Measurements from ENCODE around the gene TTYH2.
A peak's percentile ranks its signal among the peaks of the same experiment; 100 is the strongest.
"Not testable (repeated sequence)": the region's sequence is repeated elsewhere in the genome, so short reads cannot be mapped to it uniquely, and the experiment has no call there.

Gene TTYH2, protein sequence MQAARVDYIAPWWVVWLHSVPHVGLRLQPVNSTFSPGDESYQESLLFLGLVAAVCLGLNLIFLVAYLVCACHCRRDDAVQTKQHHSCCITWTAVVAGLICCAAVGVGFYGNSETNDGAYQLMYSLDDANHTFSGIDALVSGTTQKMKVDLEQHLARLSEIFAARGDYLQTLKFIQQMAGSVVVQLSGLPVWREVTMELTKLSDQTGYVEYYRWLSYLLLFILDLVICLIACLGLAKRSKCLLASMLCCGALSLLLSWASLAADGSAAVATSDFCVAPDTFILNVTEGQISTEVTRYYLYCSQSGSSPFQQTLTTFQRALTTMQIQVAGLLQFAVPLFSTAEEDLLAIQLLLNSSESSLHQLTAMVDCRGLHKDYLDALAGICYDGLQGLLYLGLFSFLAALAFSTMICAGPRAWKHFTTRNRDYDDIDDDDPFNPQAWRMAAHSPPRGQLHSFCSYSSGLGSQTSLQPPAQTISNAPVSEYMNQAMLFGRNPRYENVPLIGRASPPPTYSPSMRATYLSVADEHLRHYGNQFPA

DNA sequence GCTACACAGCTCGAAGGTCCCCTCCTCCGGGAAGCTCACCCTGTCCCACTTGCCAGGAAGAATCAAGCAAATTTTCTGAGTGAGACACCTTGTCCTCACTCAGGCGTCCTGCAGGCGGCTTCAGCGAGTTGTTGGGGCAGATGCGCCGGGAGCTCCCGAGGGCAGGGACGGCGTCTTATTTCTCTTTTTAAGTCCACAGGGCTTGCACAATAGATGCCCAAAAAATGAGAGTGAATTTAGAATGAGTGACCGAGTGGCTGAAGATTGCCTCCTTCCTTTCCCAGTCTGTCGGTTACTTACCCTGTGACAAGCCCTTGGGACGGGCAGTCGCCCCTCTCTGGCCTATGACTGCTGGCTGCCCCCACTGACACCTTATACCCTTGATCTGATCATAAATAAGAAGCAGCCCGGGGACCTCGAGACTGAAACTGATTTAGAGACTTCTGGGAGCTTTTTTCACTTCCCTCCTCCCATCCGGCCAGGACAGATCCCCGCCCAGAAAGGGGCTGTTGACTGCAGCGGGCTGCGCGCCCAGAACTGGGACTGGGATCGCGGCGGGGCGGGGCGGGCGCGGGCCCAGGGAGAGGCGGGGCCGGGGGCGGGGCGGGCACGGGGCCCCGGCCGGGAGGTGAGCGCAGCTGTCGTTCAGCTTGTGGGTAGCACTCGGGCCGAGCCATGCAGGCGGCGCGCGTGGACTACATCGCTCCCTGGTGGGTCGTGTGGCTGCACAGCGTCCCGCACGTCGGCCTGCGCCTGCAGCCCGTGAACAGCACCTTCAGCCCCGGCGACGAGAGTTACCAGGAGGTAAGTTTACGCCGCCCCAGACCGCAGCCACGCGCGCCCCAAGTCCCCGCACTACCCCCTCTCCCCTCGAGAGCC lies at the start of gene TTYH2:
Gene TTYH2 (plus strand): TSS at position 659 of the 879 bp plus-strand sequence. CDS start 17 bp downstream, at position 676.
- DNase-seq: peak; percentile 82

DNA sequence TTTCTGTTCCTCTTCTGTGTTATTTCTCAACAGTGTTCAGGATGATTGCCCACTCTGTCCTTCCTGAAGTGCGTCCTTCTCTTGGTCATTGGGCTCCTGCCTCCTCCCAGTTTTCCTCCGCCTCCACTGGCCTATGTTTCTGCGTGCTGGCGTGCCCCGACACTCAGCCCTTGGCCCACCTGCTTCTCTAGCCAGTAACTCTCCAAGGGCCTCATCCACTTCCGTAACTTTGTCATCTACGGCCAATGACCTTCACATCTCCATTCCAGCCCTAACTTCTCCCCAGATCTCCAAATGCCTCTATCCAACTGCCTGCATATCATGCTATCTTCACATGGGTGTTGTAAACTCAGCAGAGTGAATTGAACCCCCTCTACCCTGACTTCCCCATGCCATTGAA lies 49.5 kb upstream of the TTYH2 start:
- DNase-seq: no peak

DNA sequence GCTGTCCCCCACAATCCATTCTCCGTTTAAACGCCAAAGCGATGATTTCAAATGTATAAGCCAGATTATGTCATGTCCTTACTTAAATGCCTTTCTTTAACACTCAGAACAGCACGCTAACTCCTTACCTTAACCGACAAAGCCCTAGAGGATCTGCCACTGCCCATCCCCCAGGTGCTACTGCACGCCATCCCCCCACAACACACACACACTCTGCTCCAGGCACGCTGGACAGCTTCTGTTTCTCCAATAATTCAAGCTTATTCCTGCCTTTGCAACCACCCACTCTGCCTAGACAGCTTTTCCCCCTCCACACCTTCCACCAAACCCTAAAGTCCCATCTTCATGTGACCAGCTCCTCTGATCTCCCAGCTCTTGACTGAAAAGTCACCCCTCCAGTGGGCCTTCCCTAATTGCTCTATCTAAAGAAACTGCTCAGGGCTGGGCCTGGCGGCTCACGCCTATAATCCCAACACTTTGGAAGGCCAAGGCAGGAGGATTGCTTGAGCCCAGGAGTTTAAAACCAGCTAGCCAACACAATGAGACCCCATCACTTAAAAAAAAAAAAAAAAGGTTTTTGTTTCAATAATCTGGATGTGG lies 48.8 kb upstream of the TTYH2 start:
- no peak for DNase-seq

DNA sequence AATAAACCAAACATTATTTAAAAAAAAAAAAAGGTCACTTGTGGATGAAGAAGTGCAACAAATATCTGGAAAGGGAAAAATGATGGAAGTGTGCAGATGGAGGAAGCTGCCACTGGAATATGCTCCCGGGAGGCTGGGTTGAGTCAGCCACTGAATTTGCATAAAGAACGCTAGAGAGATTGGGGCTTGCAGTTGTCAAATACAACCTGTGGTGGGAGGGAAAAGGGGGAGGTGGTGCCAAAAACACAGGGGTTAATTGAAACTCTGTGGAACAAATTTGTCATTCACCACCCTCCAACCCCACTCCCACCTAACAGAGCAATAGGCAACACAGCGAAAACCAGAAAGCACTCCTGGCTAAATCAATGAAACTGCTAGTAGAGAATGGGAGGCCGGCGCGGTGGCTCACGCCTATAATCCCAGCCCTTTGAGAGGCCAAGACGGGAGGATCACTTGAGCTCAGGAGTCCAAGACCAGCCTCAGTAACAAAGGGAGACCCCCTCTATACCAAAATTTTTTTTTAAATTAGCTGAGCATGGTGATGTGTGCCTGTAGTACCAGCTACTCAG lies 47.5 kb upstream of the TTYH2 start:
- no peak for DNase-seq

DNA sequence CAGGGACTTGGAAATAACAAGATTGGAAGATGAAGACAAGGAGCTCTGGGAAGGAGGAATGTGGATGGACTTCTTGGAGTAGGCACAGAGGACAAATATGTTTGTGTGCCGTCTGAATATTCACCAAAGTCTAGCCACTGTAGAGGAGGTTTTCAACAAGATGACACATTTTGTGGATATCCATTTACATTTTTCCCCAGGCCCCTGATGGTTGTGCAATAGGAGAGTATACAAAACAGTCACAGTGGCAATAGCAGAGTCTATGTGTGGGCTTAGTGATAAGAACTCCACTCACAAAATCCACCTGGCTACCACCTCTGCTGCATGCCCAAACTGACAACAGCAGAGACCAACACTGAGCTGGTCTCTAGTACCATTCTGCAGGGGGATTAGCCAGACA lies 42.4 kb upstream of the TTYH2 start:
- no peak for DNase-seq

DNA sequence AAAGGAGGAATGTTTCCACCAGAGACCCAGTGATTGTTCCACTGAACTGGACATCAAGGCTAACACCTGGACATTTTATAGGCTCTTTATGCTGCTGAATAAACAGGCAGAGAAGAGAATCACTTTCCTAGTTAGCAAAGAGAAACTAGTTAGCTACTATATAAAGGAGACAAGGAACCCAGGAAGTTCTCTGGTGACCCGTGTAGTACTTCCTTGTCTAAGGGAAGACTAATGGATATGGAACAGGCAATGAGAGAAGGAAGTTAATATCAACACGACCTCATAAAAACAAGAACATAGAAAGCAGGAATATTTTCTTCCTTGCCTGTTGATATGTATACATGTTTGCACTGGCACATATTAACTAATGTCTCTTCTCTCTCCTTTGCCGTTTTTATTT lies 40.7 kb upstream of the TTYH2 start:
- DNase-seq: no peak

DNA sequence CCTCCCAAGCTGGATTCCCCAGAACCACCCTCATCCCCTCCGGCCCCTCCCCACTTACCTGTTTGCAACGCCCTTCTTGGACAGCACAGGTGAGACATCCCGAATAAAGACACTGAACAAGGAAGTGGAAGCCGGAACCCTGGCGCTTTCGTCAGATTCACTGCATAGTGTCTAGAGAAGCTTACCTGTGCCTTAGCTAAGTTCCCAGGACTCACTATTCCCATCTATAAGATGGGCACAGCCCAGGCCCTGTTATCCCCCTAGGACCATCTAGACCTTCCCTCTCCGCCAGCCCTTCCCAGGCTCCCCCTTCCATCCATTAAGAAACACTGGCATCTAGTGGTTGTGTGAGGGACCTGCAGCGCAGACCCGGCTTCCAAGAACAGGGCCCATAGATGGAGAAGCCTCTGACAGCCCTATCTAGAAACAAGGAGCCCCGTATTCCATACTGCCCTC lies 36.8 kb upstream of the TTYH2 start:
- DNase-seq: peak; percentile 28

DNA sequence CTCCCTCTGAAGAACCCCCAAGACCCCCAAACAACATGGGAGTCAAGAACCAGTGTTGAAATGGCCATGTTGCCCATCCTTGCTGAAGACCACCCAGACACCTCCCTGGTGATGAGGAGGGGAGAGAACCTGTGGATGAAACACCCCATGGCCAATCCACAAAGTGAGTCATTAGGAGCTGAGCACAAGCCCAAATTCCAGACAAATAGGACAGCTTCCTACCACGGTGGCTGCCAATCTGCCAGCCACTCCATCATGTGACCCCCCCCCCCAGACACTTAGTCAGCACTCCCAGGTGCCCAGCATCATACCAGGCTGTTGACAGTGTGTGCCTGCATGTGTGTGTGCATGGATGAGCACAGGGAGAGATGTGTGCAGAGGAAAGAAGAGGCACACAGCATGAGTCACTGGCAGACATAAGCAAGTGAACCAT lies 36.3 kb upstream of the TTYH2 start:
- DNase-seq: no peak

DNA sequence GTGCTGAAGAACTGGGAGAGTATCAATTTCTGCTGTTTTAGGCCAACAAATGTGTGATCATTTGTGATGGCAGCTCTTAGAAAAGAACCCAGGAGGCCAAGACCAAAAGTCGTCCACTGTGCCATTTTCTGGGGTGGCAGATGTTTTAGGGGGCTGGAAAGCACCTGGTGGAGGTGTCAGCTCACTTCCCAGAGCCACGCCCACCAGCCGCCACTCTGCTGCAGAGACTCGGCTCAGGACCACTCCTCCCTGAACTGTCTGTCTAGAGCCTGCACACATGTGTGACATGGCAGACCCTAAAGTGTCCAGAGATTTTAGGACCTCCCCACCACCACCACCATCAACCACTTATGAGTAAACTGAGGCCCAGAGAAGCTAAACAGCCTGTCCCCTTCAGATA lies 33.8 kb upstream of the TTYH2 start:
- DNase-seq: no peak

DNA sequence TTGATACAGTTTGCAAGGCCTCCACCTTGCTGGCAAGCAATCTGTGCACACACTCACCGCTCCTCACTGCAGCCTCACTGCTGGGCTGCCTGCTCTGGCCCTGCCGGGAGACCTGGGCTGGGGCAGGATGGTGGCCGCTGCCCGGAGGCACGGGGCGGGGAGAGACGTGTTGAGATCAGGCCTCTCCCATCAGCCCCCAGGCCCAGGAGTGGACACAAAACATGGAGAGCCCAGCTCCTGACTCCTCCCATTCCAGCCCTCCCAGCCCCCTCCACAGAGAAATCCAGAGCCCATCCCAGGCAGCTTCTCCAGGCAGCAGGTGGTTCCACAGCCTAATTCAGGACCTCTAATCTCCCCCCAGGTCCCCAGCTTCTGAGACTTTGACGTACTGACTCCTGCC lies 33.0 kb upstream of the TTYH2 start:
- no peak for DNase-seq

DNA sequence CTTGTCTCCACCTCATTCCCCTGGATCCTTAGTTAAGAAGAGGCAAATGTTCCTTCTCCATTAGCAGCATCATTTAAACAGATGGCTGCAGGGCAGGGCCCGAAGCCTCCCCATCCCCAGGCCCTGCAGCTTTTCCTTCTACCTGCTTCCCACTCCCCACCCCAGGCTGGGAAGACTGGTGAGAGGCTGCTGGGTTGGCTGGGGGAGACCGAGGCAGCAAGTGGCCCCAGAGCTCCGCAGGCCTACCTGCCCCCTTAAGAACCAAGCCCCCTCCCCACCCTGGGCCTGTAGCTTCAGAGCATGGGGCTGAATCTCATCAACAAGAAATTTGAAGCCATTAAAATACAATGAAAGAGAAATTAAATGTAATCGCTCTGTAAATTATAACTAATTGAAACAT lies 32.0 kb upstream of the TTYH2 start:
- DNase-seq: no peak

DNA sequence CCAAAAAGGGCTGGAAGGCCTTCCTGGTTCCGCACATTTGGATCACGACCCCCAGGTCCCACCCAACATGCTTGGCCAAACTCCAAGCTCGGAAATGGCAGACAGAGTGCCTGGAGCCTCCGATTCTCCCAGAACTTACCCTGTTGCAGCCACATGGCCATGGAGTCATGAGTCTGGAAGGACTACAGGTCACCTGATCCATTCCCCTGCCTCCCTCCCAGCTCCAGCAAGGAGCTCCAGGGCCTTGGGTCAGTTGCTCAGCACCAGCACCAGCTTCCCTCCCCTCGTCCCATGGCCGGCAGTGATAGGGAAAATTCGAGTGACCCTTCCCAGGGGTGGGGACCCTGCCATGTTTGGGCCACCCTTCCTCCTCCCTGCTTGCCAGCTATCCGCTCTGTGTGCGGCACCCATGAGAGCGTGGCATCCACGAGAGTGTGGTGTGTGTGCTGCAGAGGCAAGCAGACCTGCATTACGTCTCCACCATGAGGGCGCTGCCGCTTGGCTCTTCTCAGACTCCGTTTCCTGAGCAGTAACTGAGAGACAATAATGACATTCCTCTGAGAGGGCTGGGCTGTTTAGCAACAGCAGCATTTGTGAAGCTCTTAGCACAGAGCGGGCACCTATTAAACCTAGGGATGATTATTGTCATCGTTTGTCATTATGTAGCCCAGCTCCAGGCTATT lies 31.2 kb upstream of the TTYH2 start:
- no peak for DNase-seq

DNA sequence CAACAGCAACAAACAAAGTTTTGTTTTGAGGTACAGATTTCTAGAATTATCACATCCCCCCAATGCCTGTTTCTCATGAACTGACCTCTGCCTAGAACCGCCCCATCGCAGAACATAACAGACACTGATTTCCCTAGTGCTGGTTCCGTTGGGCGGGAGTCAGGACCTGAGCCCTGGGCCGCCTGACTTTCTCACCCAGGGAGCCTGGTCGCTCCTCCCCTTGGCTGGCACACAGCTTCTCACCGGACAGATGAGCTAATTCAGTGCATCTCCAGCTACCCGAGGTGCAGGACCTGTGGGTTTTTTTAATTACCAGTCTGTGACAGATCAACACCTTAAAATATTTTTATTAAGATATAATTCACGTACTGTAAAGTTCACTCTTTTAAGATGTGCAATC lies 30.0 kb upstream of the TTYH2 start:
- no peak for DNase-seq

DNA sequence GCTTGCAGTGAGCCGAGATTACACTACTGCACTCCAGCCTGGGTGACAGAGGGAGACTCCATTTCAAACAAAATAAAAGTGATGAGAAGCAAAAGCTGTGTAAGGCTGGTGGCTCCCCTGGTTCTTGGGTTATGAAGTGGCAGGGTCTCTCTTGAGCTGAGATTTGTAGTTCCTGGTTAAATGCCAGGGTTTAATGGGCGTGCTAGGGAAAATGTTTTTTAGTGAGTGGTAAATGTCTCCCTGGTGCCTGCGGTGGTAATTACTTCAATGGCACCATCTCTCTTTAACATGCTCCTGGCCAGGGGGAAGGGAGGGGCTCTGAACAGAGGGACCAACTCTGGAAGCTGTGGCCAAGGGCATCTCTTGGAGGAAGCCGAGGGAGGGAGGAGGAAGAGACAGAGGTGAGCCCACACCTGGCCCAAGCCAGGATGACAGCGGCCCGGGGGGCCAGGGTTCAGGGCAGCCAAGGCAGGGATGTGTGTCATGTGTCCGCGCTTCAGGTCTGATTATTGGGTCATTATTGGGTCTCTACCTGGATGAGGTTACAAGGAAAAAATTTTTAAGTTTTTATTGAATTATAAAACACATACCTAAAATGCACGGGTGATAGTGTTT lies 27.7 kb upstream of the TTYH2 start:
- DNase-seq: no peak

DNA sequence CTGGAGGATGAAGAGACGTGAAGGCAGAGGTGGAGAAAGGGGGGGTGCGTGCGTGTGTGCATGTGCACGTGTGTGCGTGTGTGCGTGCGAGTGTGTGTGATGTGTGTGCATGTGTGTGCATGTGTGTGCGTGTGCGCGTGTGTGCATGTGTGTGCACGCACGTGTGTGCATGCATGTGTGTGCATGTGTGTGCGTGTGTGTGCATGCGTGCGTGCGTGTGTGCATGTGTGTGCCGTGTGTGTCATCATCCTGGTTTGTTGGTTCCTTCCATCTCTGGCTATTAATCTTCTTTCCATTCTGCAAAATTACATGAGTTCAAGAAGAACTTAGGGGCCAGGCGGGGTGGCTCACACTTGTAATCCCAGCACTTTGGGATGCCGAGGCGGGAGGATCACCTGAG lies 26.9 kb upstream of the TTYH2 start:
- no peak for DNase-seq

DNA sequence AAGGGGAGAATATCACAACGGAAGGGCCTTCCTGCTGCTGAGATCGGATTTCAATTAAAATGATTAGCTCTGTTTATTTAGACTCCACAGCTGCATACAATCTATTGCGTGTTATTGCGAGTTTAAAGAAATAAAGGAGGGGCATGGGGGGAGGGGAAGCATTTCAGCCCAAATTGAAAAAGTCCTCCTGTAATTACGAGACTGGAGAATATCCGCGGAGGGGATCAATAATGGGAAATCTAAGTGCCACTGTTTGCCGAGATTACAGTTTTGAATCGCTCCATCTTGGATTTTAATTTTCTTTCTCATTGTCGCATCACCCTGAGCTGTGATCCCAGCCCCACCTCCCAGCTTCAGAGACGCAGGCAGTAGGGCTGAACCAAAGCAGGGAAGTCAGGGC lies 25.6 kb upstream of the TTYH2 start:
- DNase-seq: no peak

DNA sequence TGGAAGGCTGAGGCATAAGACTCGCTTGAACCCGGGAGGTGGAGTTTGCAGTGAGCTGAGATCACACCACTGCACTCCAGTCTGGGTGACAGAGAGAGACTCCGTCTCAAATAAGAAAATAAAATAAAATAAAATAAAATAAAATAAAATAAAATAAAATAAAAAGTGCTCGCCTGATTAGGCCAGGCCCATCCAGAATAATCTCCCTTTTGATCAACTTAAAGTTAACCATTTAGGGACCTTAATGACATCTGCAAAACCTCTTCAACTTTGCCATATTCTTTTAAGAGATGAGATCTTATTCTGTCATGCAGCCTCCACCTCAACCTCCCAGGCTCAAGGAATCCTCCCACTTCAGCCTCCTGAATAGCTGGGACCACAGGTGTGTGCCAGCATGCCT lies 24.7 kb upstream of the TTYH2 start:
- not testable (repeated sequence) for DNase-seq

DNA sequence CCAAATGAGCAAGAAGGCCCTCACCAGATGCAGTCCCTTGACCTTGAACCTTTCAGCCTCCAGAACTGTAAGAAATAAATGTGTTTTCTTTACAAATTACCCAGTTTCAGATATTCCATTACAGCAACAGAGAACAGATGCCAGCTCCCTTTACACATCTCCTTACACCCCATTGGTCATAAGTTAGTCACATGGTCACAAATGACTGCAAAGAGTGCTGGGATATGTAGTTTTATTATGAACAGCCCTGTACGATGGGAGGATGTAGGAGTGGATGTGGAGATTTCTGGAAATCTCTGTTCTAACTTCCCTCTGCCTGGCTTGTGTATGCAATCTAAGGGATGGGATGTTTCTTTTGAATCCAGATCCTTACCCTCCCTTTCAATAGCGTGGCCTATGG lies 23.2 kb upstream of the TTYH2 start:
- peak; percentile 44 for DNase-seq

DNA sequence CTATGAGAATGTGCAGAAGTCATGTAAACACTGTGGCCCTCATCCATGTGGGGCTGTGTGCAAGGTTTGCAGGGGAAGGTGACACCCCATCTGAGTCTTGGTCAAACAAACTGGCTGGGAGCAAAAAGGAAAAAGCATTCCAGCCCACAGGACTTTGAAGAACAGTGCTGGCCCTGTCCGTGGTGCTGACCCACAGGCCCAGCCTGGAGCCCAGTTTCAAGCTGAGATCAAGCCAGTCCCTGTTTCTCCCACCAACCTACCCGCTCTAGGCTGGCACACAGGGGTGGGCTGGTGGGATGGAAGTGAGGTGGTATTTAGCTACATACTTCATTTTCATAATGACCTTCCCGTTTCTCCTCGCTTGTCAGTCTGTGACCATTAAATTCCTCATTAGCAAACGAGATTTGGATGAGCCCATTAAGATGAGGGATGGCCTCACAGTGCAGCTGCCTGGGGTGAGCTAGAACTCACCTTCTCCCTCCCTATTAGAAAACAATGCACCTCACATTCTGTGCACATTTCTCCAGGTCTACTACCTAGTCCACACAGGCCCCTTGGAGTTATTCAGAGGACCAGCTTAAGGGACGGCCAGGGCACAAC lies 22.5 kb upstream of the TTYH2 start:
- DNase-seq: no peak

DNA sequence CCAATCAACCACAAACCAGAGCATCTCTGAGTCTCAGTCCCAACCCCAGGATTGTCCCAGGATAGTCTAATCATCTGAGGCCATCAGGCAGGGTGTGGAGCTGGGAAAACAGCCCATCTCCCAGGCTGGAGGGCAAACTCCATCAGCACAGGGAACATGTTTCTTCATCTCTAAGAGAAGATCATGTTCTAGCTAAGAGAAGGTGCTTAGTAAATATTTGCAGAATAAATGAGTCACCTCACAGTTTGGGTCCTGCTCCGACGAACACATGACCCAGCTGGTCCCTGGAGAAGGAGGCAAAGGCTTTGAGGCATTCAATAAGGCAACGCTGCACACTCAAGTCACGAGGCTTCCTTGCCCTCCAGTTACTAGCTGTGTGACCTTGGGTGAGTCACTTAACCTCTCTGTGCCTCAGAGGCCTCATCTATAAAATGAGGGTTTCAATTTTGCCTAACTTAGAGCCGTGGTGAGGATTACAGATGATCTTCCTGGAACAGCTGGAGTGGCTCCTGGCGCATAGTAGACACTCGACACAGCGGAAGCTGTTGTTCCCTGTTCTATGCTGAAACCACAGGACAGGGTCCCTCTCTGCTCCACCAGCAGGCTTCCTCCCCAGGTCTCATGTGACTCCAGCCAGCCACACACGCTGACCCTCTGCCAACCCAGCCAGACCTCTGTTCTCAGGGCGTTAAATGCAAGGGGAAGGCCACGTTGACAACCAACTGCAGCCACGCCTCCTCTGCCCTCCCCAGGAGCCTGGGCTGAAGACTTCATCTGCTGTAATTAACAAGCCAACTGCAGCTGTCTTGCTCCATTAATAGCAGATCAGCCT lies 20.2 kb upstream of the TTYH2 start:
- no peak for DNase-seq

DNA sequence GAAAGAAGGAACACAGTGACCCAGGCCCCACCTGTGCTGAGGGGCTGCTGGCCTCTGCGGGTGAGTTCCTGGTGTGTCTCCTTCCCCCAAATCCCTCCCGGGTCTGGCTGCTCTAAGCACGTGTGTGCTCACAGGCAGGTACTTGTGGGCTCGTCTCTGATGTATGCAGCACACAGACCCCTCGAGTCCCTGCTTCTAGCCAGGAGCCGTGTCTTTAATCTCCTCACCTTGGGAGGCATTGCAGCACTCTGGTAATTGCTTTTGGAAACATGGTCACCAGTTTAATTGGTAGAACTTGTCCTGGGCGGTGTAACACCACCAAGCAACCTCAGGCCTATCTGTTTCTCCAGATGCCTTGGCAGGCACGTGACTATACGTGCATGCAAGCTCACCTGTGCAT lies 18.7 kb upstream of the TTYH2 start:
- no peak for DNase-seq
